Activated T-cell treated with anti-CD3 and anti-CD28 coated beads for 1 hour (primary cell): Measurements from ENCODE around the gene PTPN12.

ENCODE experiments used
- DNase-seq: peaks from one replicate; pipeline ENCODE4 v3.0.0-alpha.2; 2020; ENCODE audit warnings: low read depth

Gene PTPN12

GRCh38 chr7:77665161-77665560, 128.1 kb downstream of the PTPN12 start:
- no peak for DNase-seq

GRCh38 chr7:77667459-77668086, 130.5 kb downstream of the PTPN12 start:
- DNase-seq: no peak

- no peak for DNase-seq
Observed at GRCh38 chr7:77674878-77675277, 137.8 kb downstream of the PTPN12 start.

GRCh38 chr7:77679608-77680007, 142.5 kb downstream of the PTPN12 start:
- no peak for DNase-seq

GRCh38 chr7:77680266-77680665, 143.2 kb downstream of the PTPN12 start:
- no peak for DNase-seq

GRCh38 chr7:77684030-77684429, 146.9 kb downstream of the PTPN12 start:
- DNase-seq: no peak

- DNase-seq: no peak
Observed at GRCh38 chr7:77685233-77685632, 148.1 kb downstream of the PTPN12 start.

GRCh38 chr7:77687100-77687746, 150.1 kb downstream of the PTPN12 start:
- DNase-seq: no peak

- DNase-seq: no peak
Observed at GRCh38 chr7:77687747-77688144, 150.7 kb downstream of the PTPN12 start.
